Mononuclear cell (primary cell): Measurements from ENCODE around the gene PTP4A2. TPM values are rescaled to one million over a fixed set of nuclear protein-coding genes. Genes with fewer than 3 reads are reported as not detected.
"Not testable (repeated sequence)": the region's sequence is repeated elsewhere in the genome, so short reads cannot be mapped to it uniquely, and the experiment has no call there.

ENCODE experiments used
- H3K27me3 ChIP-seq: 2 replicates; pipeline ENCODE4 v1.6.0; 2011; ENCODE audit warnings: low read length, control low read depth; ENCODE audit not compliant: insufficient read depth
- H3K4me1 ChIP-seq: 2 replicates; pipeline ENCODE4 v1.5.1; 2011; ENCODE audit warnings: mild to moderate bottlenecking, low read length, control low read depth; ENCODE audit not compliant: insufficient read depth
- H3K4me3 ChIP-seq: 2 replicates; pipeline ENCODE4 v1.5.1; 2011; ENCODE audit warnings: mild to moderate bottlenecking, low read length, moderate library complexity
- H3K9me3 ChIP-seq: 2 replicates; pipeline ENCODE4 v1.5.1; 2011; ENCODE audit warnings: low read depth, mild to moderate bottlenecking, control low read depth, low read length
- total RNA-seq: library from RNA; depleted of rRNA; stranded (reverse); fragments of >200 nt; gene quantifications from one replicate; pipeline ENCODE4 v1.2.3, GENCODE V29; 2012

Gene PTP4A2
- total RNA-seq, 1 donor = 729 TPM

- Histone ChIP-seq H3K9me3 (no peaks in the 10 kb centered on the region), H3K4me3 (no peak overlapping the region), H3K4me1 (peaks cover 95% of the 10 kb centered on the region), H3K27me3 (no peaks in the 10 kb centered on the region)
Observed at GRCh38 chr1:31957701-31958674, 19.8 kb upstream of the PTP4A2 start.

- Histone ChIP-seq H3K9me3 (no peaks in the 10 kb centered on the region), H3K4me3 (no peak overlapping the region), H3K4me1 (peaks cover 95% of the 10 kb centered on the region), H3K27me3 (no peaks in the 10 kb centered on the region)
Observed at GRCh38 chr1:31955917-31956736, 18.0 kb upstream of the PTP4A2 start.

- Histone ChIP-seq H3K4me3 (no peak overlapping the region), H3K9me3 (no peaks in the 10 kb centered on the region), H3K4me1 (peaks cover 81% of the 10 kb centered on the region), H3K27me3 (no peaks in the 10 kb centered on the region)
Observed at GRCh38 chr1:31954607-31955283, 16.6 kb upstream of the PTP4A2 start.

- H3K4me1 ChIP-seq = peaks cover 67% of the 10 kb centered on the region
- no peaks in the 10 kb centered on the region for H3K27me3 ChIP-seq
- H3K4me3 ChIP-seq = no peak overlapping the region
- no peaks in the 10 kb centered on the region for H3K9me3 ChIP-seq
Observed at GRCh38 chr1:31952825-31953220, 14.7 kb upstream of the PTP4A2 start.

GRCh38 chr1:31951276-31951675 is 13.1 kb upstream of the PTP4A2 start:
- no peaks in the 10 kb centered on the region for H3K9me3 ChIP-seq
- H3K4me1 ChIP-seq = peaks cover 55% of the 10 kb centered on the region
- no peaks in the 10 kb centered on the region for H3K27me3 ChIP-seq

GRCh38 chr1:31949862-31950261 is 11.7 kb upstream of the PTP4A2 start:
- no peak overlapping the region for H3K4me3 ChIP-seq
- H3K27me3 ChIP-seq = no peaks in the 10 kb centered on the region
- no peaks in the 10 kb centered on the region for H3K9me3 ChIP-seq
- H3K4me1 ChIP-seq = peaks cover 53% of the 10 kb centered on the region

More at GRCh38 chr1:31951276-31951675, 13.1 kb upstream of the PTP4A2 start:
- no peak overlapping the region for H3K4me3 ChIP-seq

- H3K27me3 ChIP-seq, H3K4me3 ChIP-seq, H3K9me3 ChIP-seq: not testable (repeated sequence)
- peaks cover 63% of the 10 kb centered on the region for H3K4me1 ChIP-seq
Observed at GRCh38 chr1:31945677-31946076, 7.5 kb upstream of the PTP4A2 start.

GRCh38 chr1:31944205-31945089 is 6.3 kb upstream of the PTP4A2 start:
- Histone ChIP-seq H3K9me3 (no peaks in the 10 kb centered on the region), H3K4me3 (peak overlapping the region; percentile 49), H3K27me3 (no peaks in the 10 kb centered on the region), H3K4me1 (peaks cover 75% of the 10 kb centered on the region)

GRCh38 chr1:31943546-31944184 is 5.5 kb upstream of the PTP4A2 start:
- Histone ChIP-seq H3K9me3 (no peaks in the 10 kb centered on the region), H3K27me3 (no peaks in the 10 kb centered on the region), H3K4me1 (peaks cover 83% of the 10 kb centered on the region), H3K4me3 (peak overlapping the region; percentile 49)

- H3K27me3 ChIP-seq, H3K9me3 ChIP-seq, H3K4me3 ChIP-seq: not testable (repeated sequence)
- peaks cover 81% of the 10 kb centered on the region for H3K4me1 ChIP-seq
Observed at GRCh38 chr1:31942061-31942460, 3.9 kb upstream of the PTP4A2 start.

- H3K4me1 ChIP-seq = peaks cover 86% of the 10 kb centered on the region
- H3K9me3 ChIP-seq = no peaks in the 10 kb centered on the region
- H3K4me3 ChIP-seq = no peak overlapping the region
- no peaks in the 10 kb centered on the region for H3K27me3 ChIP-seq
Observed at GRCh38 chr1:31939484-31940329, 1.5 kb upstream of the PTP4A2 start.

- H3K4me1 ChIP-seq = peaks cover 85% of the 10 kb centered on the region
- peak overlapping the region; percentile 94 for H3K4me3 ChIP-seq
- H3K9me3 ChIP-seq = no peaks in the 10 kb centered on the region
- H3K27me3 ChIP-seq = no peaks in the 10 kb centered on the region
Observed at GRCh38 chr1:31937300-31938183, 626 bp downstream of the PTP4A2 start.
